Activated CD8-positive, alpha-beta memory T cell treated with anti-CD3 and anti-CD28 coated beads for 4 hours (primary cell): ENCODE data around the gene RAP1GDS1.
A peak's percentile ranks its signal among the peaks of the same experiment; 100 is the strongest.

Experiments used
- DNase-seq, 2 donors: peaks; one replicate each; pipeline ENCODE4 v3.0.0-alpha.2; 2020; ENCODE audit warnings: low read depth in 2 of 2

Gene RAP1GDS1, protein sequence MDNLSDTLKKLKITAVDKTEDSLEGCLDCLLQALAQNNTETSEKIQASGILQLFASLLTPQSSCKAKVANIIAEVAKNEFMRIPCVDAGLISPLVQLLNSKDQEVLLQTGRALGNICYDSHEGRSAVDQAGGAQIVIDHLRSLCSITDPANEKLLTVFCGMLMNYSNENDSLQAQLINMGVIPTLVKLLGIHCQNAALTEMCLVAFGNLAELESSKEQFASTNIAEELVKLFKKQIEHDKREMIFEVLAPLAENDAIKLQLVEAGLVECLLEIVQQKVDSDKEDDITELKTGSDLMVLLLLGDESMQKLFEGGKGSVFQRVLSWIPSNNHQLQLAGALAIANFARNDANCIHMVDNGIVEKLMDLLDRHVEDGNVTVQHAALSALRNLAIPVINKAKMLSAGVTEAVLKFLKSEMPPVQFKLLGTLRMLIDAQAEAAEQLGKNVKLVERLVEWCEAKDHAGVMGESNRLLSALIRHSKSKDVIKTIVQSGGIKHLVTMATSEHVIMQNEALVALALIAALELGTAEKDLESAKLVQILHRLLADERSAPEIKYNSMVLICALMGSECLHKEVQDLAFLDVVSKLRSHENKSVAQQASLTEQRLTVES

DNA sequence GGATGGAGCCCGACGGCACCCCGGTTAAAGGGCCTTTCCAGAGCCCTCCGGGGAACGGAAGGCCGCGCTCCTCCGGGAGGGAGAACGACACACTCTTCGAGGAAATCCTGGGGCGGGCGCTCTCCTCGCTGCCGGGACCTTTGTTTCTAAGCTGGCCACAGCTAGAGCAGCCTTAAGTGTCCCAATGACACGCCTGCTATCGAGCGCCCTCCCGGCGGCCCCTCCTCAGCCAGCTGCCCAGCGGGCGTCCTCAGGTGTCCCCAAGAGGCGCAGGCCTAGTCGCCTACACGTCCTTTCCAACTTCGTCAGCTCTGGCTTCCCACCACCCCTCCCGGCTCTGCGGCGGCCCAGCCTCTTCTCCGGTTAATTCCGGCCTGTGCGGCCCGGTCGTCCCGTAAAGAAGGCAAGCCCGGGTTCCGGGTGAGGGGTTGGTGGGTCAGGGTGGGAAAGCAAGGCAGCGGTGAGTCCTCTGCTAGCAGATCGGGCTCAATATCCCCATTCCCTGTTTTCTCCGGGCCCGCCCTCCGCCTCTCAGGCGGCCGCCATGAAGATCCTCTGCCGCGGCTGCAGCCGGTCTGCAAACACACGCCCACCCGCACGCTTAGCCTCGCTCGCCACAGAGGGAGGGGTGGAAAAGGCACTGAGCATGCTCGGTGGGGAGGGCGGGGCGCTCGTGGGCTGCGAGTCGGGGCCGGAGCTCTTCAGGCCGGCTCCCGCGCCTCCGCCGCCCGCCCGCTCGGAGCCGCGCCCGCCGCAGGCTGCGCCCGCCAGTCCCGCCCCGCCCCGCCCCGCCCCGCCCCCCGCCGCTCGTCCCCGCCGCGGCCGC is at the start of gene RAP1GDS1:
RAP1GDS1 (plus strand) TSS at position 806 of the 826 bp plus-strand sequence. CDS start 182 bp downstream, outside the sequence.
- DNase-seq = peak; percentile 87 to 90

DNA sequence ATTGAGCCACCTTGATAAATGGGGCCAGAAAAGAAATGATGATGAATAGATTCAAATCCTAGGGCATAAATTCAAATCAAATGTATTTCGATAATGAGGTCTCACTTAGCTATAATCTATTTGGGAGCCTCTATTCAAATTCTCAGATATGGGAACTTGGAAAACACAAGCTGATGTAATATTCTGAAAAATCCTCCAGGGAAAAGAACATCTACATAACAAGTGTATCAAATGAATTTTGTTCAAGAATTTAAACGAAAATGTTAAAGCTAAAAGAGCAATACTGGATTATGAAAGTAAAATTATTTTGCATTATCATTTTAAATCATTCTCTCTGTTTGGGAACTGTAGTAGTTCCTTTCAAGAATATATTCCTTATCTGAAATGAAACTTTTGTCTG is 38.9 kb upstream of the RAP1GDS1 start:
- no peak for DNase-seq

DNA sequence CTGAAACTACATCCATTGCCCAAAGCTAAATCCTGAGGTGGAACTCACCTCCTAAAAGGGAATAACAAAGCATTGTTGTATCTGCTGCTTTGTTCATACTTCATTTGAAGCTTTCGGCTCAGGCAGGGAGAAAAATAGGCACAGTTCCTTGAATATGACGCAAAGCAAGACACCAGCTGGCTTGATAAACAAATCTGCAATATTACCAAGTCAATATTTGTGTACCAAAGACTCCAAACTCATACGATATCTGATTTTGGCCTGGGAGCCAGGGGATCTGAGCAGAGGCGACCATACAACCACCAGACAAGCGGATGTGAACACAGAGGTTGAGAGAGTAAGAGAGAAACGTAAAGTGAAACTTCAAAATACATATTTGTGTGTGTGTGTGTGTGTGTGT is 34.8 kb upstream of the RAP1GDS1 start:
- DNase-seq = no peak

DNA sequence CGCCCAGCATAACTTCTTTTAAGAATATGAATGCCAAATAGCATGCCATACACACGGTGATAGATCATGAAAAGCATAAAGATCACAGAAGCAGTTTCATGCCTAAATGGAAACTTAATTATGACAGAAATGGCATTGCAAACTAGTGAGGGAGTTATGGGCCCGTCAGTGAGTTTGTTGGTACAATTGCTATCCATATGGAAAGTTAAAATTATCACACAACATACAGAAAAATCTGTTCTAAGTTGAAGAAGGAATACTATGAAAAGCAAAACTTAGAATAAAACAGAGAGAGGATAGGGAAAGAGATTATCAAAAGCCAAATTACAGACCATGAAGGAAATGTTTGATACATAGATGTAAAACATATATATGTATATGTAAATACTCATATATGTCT is 30.2 kb upstream of the RAP1GDS1 start:
- DNase-seq = no peak

DNA sequence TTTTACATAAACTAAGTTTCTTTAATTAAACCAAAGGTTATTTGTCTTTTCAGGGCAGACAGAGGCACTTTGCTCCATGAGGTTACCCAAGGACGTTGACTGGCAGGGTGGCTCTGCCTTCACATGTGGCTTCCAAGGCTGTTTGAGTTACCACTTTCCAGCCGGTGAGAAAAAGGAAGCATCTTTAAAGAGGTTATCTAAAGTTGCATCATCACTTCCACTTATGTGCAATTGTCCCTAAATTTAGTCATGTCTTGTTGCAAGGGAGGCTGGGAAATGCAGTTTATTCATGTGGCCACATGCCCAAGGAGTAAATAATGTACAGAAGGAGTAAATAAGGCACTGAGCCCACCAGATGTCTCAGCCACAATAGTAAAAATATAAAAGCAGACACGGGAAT is 29.0 kb upstream of the RAP1GDS1 start:
- DNase-seq = no peak

DNA sequence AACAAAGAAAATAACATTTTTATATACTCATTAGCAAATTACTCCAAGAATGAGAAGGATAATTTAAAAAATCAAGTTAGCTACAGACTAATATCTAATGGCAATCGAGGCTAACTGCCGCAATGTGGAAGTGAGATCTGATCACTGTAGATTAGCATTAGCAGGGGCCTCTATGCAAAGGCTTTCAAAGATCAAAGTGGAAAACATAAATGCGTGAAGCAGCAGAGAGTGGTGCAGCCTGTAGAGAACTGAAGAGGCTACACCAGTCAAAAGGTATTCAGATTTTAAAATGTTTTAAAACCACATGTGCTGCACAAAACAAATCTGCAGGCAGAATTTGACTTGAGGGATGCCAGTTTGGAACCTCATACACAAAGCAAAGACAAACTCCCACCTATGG is 24.0 kb upstream of the RAP1GDS1 start:
- DNase-seq = no peak

DNA sequence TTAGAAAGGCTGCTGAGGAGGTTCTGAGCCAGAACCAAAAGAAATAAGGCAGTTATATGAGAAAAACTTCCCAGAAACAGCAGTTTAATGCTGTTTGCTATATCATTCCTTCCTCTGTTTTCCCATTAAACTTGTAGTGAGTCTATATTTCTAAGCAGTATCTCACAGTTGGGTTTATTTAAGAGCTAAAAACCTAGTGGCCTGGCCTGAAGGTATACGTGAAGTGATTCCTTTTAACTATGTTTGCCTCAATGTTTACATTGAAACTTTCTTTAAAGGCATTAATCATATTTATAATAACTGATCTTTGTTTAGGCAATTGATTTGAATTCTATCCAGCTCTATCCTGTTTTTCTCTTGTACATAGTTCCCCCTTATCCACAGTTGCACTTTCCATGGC is 19.1 kb upstream of the RAP1GDS1 start:
- no peak for DNase-seq

DNA sequence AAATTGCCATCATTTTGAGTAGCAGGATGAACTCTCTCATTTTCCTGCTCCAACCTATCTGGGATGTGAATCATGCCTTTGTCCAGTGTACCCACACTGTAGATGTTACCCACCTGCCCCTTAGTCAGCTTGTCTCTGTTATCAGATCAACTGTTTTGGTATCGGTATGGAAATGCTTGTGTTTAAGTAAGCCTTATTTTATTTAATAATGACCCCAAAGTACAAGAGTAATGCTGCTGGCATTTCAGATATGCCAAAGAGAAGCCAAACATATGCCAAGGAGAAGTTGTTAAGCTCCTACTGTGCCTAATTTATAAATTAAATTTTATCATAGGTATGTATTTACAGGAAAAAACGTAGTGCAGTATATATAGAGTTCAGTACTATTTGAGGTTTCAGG is 18.6 kb upstream of the RAP1GDS1 start:
- no peak for DNase-seq

DNA sequence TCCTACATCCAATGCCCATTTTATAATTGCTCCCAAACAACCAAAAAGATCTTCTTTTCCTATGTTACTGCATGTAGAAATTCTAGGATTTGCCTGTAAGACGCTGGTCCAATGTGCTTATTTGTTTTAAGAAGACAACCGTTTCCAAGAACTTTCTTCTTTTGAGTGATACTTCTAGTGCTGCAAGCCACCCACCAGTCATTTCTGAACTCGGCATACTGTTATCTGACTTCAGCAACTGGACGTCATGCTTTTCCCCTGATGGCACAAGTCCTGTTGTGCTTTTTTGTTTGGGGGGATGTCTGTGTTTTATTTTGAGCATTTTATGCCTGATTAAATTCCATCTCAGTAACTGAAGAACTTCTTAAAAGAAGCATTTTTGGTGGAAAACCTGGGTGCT is 16.0 kb upstream of the RAP1GDS1 start:
- DNase-seq = no peak

DNA sequence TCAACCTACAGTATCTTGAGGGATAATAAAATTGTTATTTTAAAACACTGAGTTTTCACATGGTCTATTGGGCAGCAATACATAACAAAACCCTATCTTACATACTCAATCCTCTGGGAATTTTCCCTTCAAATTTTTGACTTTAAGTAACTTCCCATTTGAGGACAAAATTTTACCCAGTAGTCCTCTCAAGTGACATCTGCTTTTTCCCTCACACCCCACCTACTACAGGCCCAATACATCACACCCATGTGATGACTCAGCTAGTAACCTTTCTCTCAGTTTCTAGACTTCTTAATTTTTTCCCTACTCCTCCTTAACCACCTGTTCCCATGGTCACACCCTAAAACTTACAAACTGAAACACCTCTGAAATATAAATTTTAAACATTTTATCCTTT is 12.2 kb upstream of the RAP1GDS1 start:
- DNase-seq = no peak

DNA sequence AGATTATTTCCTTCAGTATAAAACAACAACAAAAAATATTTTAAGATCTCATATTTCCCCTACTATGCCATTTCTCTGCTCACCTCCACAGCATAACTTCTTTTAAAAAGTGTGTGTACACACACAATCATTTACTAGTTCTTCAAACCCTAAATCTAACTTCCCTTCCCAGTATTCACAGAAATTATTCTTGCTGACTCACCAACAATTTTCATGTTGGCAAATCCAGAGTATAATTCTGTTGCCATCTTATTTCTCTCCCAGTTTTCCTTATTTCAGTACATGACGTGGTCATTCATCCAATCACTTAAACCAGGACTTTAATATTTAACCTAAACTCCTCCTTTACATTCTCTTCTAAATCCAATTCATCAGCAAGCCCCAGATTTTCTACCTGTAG is 11.4 kb upstream of the RAP1GDS1 start:
- DNase-seq = no peak

DNA sequence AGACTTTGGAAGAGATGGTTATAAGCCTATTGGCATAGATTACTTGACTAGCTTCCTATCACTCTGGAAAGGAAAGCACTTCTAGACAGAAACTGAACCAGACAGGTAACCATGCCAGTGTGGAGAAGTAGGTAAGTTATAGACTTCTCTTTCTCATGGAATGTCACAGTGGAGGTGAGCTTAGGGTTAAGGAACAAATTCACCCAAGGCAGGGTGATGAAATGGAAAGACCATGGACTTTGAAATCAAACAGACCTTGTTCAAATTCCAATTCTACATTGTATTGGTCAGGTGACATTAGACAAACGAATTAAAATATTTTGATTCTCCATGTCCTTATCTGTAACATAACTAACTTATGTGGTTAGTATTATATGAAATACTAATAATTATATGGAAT is 7.7 kb upstream of the RAP1GDS1 start:
- no peak for DNase-seq

DNA sequence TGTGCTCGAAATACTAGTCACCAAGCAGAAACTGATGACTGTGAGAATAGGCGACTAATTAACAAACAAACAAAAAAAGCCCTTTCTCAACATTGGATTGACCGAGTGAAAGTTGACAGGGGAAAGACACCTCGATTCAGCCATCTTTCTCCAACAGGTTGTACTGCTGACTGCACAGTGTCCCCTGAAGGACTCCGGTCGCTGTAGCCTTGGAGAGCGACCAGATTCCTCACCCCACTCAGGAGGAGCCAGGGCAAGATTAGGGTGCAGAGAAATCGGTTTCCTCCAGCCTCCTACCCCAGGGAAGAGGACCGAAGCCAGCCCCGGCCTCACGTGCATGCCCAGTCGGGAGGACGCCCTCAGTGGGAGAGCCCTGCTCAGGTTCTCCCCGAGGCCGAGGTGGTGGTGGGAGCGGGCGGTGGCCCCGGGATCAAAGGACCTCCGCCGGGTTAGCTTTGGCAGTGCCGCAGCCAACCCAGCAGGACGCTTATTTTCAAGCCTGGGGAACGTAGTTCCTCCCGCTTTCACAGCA is 1.1 kb upstream of the RAP1GDS1 start:
- no peak for DNase-seq

DNA sequence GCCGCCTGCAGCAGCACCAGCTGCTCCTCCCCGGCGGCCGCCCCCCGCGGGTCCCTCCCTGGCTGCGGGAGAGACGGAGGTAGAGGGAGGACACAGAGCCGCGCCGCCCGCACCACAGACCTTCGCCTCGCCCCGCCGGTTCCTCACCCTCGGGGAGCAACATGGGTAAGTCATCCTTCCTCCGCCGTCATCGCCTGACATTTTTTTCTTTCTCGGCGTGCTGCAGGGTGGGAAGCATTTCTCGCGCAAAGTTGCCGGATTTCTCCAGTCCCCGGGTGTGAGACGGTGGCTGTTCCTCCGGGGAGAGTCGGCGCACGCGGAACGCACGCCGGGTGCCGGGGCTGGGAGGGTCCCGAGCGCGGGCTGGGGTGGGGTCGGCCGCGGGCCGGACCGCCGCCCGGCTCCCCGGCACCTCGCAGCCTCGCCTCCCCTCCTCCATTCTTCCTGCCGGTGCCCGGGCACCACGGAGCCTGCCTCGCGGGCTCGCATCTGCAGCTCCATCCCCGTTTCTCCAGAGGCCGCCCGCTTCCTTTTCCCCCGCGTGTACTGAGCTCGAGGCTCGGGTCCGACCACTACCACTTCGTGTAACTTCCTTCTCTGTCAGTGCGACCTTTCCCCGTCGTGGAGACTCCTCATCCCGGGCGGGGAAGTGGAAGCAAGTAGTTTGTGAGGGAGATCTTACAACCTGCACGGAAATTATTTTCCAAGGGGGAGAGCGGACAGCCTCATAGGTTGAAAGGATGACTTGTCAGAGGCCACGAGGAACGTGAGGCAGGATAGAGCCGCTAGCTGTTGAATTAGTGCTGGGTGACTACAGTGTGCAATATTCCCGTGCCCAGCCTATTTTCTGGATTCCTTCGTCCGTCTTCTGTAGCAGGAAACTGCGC is 464 bp downstream of the RAP1GDS1 start:
- peak in 1 of 2 donors; percentile 4 for DNase-seq

DNA sequence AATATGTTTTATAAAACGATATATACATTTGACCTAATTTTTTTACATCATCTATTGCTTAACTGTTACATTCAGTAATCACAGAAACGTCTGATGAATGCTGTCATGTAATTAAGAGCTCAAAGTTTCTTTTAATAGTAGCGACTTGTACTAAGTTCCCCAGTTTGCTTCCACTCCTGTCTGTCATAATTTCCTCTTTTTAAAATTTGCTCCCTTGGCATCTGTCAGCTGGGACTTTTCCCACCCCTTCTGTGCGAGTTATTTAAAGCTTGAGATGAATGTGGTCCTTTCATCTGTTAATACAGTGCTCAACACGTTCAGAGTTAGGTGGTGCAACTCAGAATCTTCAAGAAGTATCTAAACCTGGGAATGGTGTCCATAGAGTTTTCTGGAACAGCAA is 1.2 kb downstream of the RAP1GDS1 start:
- no peak for DNase-seq

DNA sequence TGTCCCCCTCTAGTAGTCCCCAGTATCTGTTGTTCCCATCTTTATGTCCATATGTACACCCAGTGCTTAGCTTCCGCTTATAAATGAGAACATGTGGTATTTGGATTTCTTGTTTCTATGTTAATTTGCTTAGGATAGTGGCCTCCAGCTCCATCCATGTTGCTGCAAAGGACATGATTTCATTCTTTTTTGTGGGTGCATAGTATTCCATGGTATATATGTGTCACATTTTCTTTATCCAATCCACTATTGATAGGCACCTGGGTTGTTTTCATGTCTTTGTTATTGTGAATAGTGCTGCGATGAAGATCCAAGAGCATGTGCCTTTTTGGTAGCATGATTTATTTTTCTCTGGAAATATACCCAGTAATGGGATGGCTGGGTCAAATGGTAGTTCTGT is 6.3 kb downstream of the RAP1GDS1 start:
- DNase-seq = no peak

DNA sequence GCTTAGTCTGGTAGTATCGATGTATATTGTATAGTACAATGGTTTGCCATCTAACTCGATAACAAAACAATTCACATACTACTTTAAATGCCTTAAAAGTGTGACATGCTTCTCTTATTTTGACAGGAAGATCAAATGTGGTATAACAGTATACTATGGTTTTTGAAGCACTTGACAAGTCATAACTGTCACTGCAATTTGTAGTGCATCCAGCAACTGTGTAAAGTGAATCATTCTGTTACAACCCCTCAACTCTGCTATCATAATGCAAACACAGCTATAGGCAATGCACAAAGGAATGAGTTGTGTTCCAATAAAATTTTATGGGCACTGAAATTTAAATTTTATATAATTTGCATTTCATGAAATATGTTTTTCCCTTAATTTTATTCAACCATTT is 14.0 kb downstream of the RAP1GDS1 start:
- no peak for DNase-seq

DNA sequence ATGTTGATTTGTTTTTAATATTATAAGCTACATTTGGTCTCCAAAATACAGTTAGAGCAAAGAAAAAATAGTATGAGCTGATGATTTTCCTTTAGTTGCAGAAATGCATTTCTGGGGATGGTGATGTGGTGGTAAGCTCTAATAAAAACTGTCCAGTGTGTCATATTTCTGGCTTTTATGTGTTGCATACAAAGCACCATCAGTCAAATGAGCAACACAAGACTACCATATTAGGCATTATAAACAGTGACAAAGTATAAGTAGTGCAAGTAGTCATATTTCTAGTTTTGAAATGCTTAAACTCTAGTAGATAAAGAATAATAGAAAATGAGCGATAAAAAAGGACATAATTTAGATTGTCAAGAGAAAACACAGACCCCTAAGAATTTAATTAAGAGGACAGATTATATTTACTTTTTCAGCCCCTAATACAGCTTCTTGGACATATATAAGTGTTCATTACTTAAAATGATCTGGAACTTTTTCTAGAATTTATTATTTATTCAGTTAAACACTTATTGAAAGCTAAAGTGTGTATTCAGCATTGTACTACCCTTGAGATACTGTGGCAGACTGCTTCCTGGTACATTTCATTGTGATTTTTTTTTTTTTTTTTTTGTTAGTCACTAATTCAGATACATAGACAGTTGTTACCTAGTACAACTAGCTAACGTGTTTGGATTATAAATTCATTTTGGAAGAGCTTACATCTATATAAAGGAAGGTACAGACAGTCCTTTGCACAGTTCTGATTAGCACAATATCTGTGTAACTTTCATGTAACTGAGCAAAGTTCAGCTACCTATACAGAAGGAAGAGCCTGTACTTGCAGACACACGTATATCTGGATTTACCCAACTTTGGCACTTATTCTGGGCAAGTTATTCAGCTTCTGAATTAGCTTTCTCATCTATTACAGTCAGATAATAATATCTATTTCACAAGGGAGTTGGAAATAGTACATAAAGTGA is 22.3 kb downstream of the RAP1GDS1 start:
- no peak for DNase-seq

DNA sequence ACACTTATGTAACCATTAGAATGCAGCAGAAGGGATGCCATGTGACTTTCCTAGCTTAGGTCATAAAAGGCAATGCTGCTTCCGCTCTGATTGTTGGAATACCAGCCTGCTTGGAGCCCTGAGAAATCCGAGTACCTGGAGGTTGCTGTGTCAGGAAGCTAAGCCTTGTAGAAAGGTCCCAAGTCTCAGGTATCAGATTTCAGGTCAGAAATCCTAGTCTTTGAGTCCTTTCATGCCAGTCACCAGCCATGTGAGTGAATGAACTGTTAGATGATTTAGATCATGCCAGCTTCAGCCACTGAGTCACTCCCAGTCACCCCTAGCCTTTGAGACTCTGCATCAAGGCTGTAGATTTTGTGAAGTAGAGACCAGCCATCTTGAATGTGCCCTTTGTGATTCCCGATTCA is 23.5 kb downstream of the RAP1GDS1 start:
- DNase-seq = no peak

DNA sequence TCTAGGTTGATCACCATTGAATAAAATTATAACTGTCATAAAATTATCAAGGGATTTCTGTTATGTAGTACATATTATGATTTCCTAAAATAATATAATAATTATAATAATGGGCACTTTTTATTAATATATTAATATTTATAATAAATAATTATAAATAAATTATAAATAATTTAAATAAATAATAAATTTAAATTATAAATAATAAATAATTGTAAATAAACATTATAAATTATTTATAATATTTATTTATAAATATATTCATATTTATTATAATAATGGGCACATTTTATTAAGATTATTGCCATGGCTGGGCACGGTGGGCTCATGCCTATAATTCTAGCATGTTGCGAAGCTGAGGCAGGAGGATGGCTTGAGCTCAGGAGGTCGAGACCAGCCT is 24.5 kb downstream of the RAP1GDS1 start:
- no peak for DNase-seq
